ENCODE measurements around the gene RAD54L2. TPM values are rescaled to one million over a fixed set of nuclear protein-coding genes. Genes with fewer than 3 reads are reported as not detected.
"Not testable (repeated sequence)": the region's sequence is repeated elsewhere in the genome, so short reads cannot be mapped to it uniquely, and the experiment has no call there.

RAD54L2 gene
- total RNA-seq, 4 donors from 2014 or later = 17.6 to 37.6 (median 24.1) TPM

DNA sequence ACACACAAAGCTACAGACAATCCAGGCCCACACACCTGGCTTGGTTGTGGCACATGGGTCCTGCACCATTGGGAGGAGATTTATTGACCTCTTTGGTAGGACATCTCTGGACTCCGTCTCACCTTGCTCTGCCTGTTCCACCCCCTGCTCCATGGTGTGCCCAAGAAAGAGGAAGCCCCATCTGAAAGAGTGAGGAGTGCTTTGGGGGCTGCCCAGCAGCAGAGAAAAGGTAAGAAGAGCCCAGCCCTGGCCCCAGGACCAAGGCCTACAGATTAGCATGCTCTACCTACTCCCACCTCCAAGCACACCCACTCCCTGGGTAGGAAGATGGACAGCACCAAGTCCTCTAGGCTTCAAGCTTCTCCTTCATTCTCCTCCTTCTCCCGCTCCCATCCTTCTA lies 35.5 kb upstream of the RAD54L2 start:
- no peak for ATAC-seq (ENCODE audit: low FRiP score)
- DNase-seq (ENCODE audit: low spot score) = no peak
- TF ChIP-seq, protein P1, sequence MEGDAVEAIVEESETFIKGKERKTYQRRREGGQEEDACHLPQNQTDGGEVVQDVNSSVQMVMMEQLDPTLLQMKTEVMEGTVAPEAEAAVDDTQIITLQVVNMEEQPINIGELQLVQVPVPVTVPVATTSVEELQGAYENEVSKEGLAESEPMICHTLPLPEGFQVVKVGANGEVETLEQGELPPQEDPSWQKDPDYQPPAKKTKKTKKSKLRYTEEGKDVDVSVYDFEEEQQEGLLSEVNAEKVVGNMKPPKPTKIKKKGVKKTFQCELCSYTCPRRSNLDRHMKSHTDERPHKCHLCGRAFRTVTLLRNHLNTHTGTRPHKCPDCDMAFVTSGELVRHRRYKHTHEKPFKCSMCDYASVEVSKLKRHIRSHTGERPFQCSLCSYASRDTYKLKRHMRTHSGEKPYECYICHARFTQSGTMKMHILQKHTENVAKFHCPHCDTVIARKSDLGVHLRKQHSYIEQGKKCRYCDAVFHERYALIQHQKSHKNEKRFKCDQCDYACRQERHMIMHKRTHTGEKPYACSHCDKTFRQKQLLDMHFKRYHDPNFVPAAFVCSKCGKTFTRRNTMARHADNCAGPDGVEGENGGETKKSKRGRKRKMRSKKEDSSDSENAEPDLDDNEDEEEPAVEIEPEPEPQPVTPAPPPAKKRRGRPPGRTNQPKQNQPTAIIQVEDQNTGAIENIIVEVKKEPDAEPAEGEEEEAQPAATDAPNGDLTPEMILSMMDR (IDR thresholded peaks at IDR 0.05) = no peak

DNA sequence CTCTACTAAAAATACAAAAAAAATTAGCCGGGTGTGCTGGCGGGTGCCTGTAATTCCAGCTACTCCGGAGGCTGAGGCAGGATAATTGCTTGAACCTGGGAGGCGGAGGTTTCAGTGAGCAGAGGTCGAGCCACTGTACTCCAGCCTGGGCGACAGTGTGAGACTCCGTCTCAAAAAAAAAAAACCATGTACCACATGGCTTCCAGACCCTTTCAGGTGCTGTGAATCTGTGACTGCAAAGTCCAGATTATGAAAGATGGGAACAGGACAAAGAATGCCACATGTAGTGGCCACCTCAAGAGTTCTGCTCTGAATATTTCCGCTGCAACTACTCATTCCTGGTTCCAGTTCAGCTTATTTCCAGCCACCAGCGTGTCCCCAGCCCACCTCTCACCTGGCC lies 30.3 kb upstream of the RAD54L2 start:
- TF ChIP-seq, protein P1 (IDR thresholded peaks at IDR 0.05) = no peak
- ATAC-seq (ENCODE audit: low FRiP score) = no peak
- no peak for DNase-seq (ENCODE audit: low spot score)

DNA sequence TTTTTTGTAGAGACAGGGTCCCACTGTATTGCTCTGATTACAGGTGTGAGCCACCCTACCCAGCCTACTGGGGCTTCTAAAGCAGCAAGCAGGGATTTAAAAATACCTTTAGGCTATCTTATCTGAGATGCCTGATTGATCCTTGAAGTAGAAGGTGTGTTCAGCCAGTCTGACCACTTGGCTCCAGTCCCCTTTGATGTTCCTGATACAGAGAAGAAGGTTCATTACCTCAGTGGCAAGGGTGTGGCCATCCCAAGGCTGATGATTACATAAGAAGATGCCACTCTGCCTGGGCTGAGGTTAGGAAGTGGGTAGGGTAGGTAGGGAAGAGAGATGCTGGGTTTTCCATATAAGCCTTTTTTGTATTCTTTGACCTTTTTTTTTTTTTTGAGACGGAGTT lies 27.5 kb upstream of the RAD54L2 start:
- ATAC-seq (ENCODE audit: low FRiP score) (no peak), DNase-seq (ENCODE audit: low spot score) (no peak)
- TF ChIP-seq, protein P1 (IDR thresholded peaks at IDR 0.05) = no peak

DNA sequence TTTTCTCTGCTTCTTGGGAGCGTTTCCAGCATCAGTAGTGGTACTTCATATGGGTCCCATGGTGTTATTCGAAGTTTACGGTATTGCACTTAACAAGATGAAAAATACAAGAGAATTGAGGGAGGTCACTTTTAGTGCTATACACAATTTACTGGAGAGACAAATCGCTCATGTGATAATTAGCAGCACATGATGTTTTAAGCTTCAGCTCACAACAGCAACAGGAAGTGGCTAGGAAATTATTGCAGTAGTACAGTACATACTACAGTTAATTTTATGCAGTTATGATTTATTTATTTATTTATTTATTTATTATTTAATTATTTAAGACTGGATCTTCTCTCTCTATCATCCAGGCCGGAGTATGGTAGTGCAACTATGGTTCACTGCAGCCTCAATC lies 24.3 kb upstream of the RAD54L2 start:
- DNase-seq (ENCODE audit: low spot score) = no peak
- ATAC-seq (ENCODE audit: low FRiP score) = no peak
- TF ChIP-seq, protein P1 (IDR thresholded peaks at IDR 0.05) = no peak

DNA sequence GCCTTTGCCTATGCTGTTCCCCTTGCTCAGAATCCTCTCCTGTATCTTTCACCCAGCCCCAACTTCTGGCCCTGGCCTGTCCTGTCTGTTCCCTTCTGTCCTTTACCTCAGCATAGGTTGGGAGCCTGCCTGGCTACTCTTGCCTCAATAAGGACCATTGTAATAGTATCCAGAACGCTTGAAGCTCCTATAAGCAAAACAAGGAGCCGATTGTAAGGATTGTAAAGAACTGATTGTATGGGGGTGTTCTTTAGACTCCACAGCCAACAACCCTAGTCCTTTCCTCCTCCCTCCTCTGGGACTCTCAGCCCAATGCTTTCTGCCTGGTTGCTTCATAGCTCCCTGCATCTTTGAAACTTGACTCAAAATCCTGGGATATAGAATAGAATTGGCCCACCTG lies 18.7 kb upstream of the RAD54L2 start:
- no peak for ATAC-seq (ENCODE audit: low FRiP score)
- no peak for DNase-seq (ENCODE audit: low spot score)
- TF ChIP-seq, protein P1 (IDR thresholded peaks at IDR 0.05) = no peak

DNA sequence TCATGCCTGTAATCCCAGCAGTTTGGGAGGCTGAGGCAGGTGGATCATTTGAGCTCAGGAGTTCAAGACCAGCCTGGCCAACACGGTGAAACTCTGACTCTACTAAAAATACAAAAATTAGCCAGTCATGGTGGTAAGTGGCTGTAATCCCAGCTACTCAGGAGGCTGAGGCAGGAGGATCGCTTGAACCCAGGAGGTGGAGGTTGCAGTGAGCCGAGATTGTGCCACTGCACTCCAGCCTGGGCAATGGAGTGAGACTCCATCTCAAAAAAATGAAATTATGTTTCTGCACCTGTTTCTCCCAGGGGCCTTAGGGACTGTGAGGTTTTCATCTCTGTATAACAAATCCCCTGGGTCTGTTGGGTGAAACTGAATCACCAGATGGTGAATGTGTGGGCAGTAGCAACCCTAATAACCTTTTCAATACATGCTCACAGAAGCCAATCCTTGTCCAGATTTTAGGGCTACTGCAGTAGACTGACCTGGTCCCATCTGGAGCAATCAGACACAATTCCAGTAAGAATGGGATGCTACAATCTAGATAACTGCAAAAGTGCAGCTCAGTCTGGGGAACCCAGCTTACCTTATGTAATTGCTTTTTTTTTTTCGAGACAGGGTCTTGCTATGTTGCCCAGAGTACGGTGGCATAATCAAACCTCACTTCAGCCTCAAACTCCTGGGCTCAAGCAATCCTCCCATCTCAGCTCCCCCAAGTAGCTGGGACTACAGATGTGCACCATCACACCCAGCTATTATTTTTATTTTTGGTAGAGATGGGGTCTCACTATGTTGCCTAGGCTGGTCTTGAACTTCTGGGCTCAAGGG lies 17.4 kb upstream of the RAD54L2 start:
- ATAC-seq (ENCODE audit: low FRiP score); DNase-seq (ENCODE audit: low spot score): not testable (repeated sequence)

DNA sequence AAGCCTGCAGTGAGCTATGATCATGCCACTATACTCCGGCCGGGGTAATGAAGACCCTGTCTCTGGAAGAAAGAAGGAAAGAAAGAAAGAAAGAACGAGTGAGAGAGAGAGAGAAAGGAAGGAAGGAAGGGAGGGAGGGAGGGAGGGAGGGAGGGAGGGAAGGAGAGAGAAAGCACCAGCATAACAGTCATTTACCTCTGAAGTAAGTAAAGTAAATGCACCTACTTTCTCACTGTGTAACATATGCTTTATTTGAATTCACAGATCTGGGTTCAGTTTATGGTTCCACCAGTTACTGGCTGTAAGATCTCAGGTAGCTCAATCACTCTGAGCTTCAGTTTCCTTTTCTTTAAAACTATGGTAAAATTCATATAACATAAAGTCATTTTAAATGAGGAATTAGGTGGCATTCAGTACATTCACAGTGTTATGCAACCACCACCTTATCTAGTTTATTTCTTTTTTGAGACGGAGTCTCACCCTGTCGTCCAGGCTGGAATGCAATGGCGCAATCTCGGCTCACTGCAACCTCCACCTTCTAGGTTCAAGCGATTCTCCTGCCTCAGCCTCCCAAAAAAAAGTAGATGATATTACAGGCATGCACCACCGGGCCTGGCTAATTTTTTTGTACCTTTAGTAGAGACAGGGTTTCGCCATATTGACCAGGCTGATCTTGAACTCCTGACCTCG lies 16.1 kb upstream of the RAD54L2 start:
- ATAC-seq (ENCODE audit: low FRiP score) (no peak), DNase-seq (ENCODE audit: low spot score) (no peak)
- TF ChIP-seq, protein P1 (IDR thresholded peaks at IDR 0.05) = no peak

DNA sequence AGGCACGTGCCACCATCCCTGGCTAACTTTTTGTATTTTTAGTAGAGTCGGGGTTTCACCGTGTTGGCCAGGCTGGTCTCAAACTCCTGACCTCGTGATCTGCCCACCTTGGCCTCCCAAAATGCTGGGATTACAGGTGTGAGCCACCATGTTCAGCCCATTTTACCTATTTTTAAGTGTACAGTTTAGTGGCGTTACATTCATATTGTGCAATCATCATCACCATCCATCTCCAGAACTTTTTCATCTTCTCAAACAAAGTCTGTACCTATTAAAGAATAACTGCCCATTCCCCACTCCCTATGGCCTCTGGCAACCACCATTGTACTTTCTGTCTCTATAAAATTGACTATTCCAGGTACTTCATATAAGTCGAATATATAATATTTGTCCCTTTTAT lies 13.6 kb upstream of the RAD54L2 start:
- not testable (repeated sequence) for ATAC-seq (ENCODE audit: low FRiP score); DNase-seq (ENCODE audit: low spot score)
